Measurements from ENCODE around the gene UMODL1.

Gene UMODL1

GRCh38 chr21:42122808-42123207 is 51.7 kb downstream of the UMODL1 start:
- Mint-ChIP-seq H3K4me3 (no peak overlapping the region), H3K27me3 (ENCODE audit: low read depth) (peaks cover 34% of the 10 kb centered on the region), H3K36me3 (ENCODE audit: low read depth) (no peaks in the 10 kb centered on the region), H3K9me3 (no peaks in the 10 kb centered on the region), H3K27ac (no peak overlapping the region), H3K4me1 (ENCODE audit: low read depth) (peaks cover 16% of the 10 kb centered on the region)

GRCh38 chr21:42123219-42123908 is 52.2 kb downstream of the UMODL1 start:
- H3K36me3 Mint-ChIP-seq (ENCODE audit: low read depth), result no peaks in the 10 kb centered on the region
- peaks cover 16% of the 10 kb centered on the region for H3K4me1 Mint-ChIP-seq (ENCODE audit: low read depth)
- no peaks in the 10 kb centered on the region for H3K9me3 Mint-ChIP-seq
- peaks cover 28% of the 10 kb centered on the region for H3K27me3 Mint-ChIP-seq (ENCODE audit: low read depth)
- H3K27ac Mint-ChIP-seq, result no peak overlapping the region
- no peak overlapping the region for H3K4me3 Mint-ChIP-seq

- no peaks in the 10 kb centered on the region for H3K36me3 Mint-ChIP-seq (ENCODE audit: low read depth)
- peaks cover 24% of the 10 kb centered on the region for H3K27me3 Mint-ChIP-seq (ENCODE audit: low read depth)
- peaks cover 16% of the 10 kb centered on the region for H3K4me1 Mint-ChIP-seq (ENCODE audit: low read depth)
These were observed 53.0 kb downstream of the UMODL1 start for GRCh38 chr21:42124081-42124480.

GRCh38 chr21:42124826-42125570 is 53.9 kb downstream of the UMODL1 start:
- H3K27me3 Mint-ChIP-seq (ENCODE audit: low read depth), result peaks cover 15% of the 10 kb centered on the region
- peaks cover 16% of the 10 kb centered on the region for H3K4me1 Mint-ChIP-seq (ENCODE audit: low read depth)
- H3K27ac Mint-ChIP-seq, result no peak overlapping the region

More at GRCh38 chr21:42124081-42124480, 53.0 kb downstream of the UMODL1 start:
- Mint-ChIP-seq H3K9me3 (no peaks in the 10 kb centered on the region), H3K27ac (no peak overlapping the region), H3K4me3 (no peak overlapping the region)

GRCh38 chr21:42125571-42126544 is 54.7 kb downstream of the UMODL1 start:
- peaks cover 9% of the 10 kb centered on the region for H3K27me3 Mint-ChIP-seq (ENCODE audit: low read depth)
- H3K4me3 Mint-ChIP-seq, result no peak overlapping the region
- H3K9me3 Mint-ChIP-seq, result no peaks in the 10 kb centered on the region
- no peak overlapping the region for H3K27ac Mint-ChIP-seq
- peaks cover 11% of the 10 kb centered on the region for H3K4me1 Mint-ChIP-seq (ENCODE audit: low read depth)
- H3K36me3 Mint-ChIP-seq (ENCODE audit: low read depth), result no peaks in the 10 kb centered on the region

More at GRCh38 chr21:42124826-42125570, 53.9 kb downstream of the UMODL1 start:
- Mint-ChIP-seq H3K4me3 (no peak overlapping the region), H3K36me3 (ENCODE audit: low read depth) (no peaks in the 10 kb centered on the region), H3K9me3 (no peaks in the 10 kb centered on the region)

- Mint-ChIP-seq H3K4me1 (ENCODE audit: low read depth) (peaks cover 8% of the 10 kb centered on the region), H3K27me3 (ENCODE audit: low read depth) (no peaks in the 10 kb centered on the region), H3K4me3 (no peak overlapping the region), H3K27ac (no peak overlapping the region), H3K9me3 (no peaks in the 10 kb centered on the region), H3K36me3 (ENCODE audit: low read depth) (no peaks in the 10 kb centered on the region)
These were observed 56.3 kb downstream of the UMODL1 start for GRCh38 chr21:42127164-42128150.

GRCh38 chr21:42129300-42130266 is 58.5 kb downstream of the UMODL1 start:
- Mint-ChIP-seq H3K27ac (no peak overlapping the region), H3K4me3 (no peak overlapping the region), H3K36me3 (ENCODE audit: low read depth) (no peaks in the 10 kb centered on the region), H3K4me1 (ENCODE audit: low read depth) (peaks cover 4% of the 10 kb centered on the region), H3K9me3 (no peaks in the 10 kb centered on the region), H3K27me3 (ENCODE audit: low read depth) (no peaks in the 10 kb centered on the region)

GRCh38 chr21:42130441-42130840 is 59.3 kb downstream of the UMODL1 start:
- H3K4me3 Mint-ChIP-seq, result no peak overlapping the region
- no peaks in the 10 kb centered on the region for H3K36me3 Mint-ChIP-seq (ENCODE audit: low read depth)
- H3K9me3 Mint-ChIP-seq, result no peaks in the 10 kb centered on the region
- peaks cover 4% of the 10 kb centered on the region for H3K4me1 Mint-ChIP-seq (ENCODE audit: low read depth)
- H3K27me3 Mint-ChIP-seq (ENCODE audit: low read depth), result no peaks in the 10 kb centered on the region
- no peak overlapping the region for H3K27ac Mint-ChIP-seq

- Mint-ChIP-seq H3K27ac (no peak overlapping the region), H3K4me1 (ENCODE audit: low read depth) (peaks cover 4% of the 10 kb centered on the region), H3K36me3 (ENCODE audit: low read depth) (no peaks in the 10 kb centered on the region), H3K4me3 (no peak overlapping the region), H3K27me3 (ENCODE audit: low read depth) (no peaks in the 10 kb centered on the region), H3K9me3 (no peaks in the 10 kb centered on the region)
These were observed 61.1 kb downstream of the UMODL1 start for GRCh38 chr21:42132183-42132582.

GRCh38 chr21:42133131-42133530 is 62.0 kb downstream of the UMODL1 start:
- Mint-ChIP-seq H3K27me3 (ENCODE audit: low read depth) (no peaks in the 10 kb centered on the region), H3K27ac (no peak overlapping the region), H3K36me3 (ENCODE audit: low read depth) (no peaks in the 10 kb centered on the region), H3K9me3 (no peaks in the 10 kb centered on the region), H3K4me3 (no peak overlapping the region), H3K4me1 (ENCODE audit: low read depth) (peaks cover 4% of the 10 kb centered on the region)

GRCh38 chr21:42135386-42136052 is 64.4 kb downstream of the UMODL1 start:
- H3K4me1 Mint-ChIP-seq (ENCODE audit: low read depth), result no peaks in the 10 kb centered on the region
- no peaks in the 10 kb centered on the region for H3K9me3 Mint-ChIP-seq
- H3K4me3 Mint-ChIP-seq, result no peak overlapping the region
- H3K36me3 Mint-ChIP-seq (ENCODE audit: low read depth), result no peaks in the 10 kb centered on the region
- H3K27me3 Mint-ChIP-seq (ENCODE audit: low read depth), result no peaks in the 10 kb centered on the region
- no peak overlapping the region for H3K27ac Mint-ChIP-seq

GRCh38 chr21:42137191-42137904 is 66.2 kb downstream of the UMODL1 start:
- H3K4me1 Mint-ChIP-seq (ENCODE audit: low read depth), result no peaks in the 10 kb centered on the region
- no peaks in the 10 kb centered on the region for H3K36me3 Mint-ChIP-seq (ENCODE audit: low read depth)
- peak overlapping the region; percentile 36 for H3K27ac Mint-ChIP-seq
- no peaks in the 10 kb centered on the region for H3K27me3 Mint-ChIP-seq (ENCODE audit: low read depth)
- no peaks in the 10 kb centered on the region for H3K9me3 Mint-ChIP-seq
- no peak overlapping the region for H3K4me3 Mint-ChIP-seq

Data from T-helper 1 cell treated with Interleukin-12 subunit alpha and Interleukin-12 subunit beta and Interleukin-4 antibody, amounts not matched to agents 30 μg/mL and 1 μg/mL, for 36 hours (primary cell).